ENCODE data around the gene S1PR4. TPM values are rescaled to one million over a fixed set of nuclear protein-coding genes. Genes with fewer than 3 reads are reported as not detected.
"Not testable (repeated sequence)": the region's sequence is repeated elsewhere in the genome, so short reads cannot be mapped to it uniquely, and the experiment has no call there.

Gene S1PR4
- total RNA-seq, 1 donor from 2014 or later = 5.0 TPM

DNA sequence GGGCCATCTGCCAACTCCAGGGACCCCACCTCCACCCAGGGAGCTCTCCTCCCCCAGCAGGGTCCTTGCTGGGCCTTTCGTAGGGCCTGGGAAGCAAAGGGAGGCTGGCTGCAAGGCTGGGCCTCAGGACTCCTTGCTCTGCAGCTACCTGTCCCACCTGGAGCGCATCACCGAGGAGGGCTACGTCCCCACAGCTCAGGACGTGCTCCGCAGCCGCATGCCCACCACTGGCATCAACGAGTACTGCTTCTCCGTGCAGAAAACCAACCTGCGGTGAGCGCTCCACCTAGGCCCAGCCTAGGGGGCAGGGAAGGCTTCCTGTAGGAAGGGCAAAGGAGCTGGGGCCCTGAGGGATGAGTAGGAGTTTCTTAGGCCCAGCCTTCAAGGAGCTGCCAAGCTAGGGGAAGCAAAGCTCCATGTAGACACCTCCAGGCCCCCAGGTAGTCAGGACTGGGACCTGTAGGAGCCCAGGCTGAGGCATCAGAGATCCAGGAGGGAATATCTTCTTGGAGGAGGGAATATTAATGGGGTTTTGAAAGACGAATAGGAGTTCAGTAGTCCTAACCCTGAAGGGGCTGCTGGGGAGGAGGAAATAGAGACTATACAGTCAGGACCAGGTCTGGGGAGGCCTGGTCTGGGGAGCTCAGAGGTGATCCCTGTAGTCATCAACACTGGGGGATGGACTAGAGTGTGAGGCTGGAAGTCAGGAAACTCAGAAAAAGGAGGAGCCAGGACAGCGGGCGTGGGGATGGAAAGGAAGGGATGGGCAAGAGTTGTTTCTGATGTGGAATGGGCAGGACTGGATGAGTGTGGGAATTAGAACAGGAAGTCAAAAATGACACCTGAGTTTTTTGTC, 26.8 kb upstream of the S1PR4 start:
- DNase-seq (ENCODE audit: low spot score) = no peak

DNA sequence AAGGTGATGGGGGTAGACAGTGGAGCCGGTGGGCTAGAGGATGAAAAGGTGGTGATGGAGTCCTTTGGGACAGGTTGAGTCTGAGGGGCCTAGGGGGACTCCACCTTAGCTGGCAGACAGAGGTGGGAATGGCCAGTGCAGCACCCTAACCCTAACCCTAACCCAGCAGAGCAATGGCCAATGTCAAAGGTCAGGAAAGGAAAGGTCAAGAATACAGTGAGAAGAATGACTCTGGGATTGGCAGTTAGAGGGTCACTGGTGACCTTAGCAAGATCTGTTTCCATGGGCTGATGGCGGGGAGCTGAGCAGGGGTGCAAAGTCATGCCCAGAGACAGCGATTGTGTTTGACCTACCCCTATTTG, 26.2 kb upstream of the S1PR4 start:
- no peak for DNase-seq (ENCODE audit: low spot score)

DNA sequence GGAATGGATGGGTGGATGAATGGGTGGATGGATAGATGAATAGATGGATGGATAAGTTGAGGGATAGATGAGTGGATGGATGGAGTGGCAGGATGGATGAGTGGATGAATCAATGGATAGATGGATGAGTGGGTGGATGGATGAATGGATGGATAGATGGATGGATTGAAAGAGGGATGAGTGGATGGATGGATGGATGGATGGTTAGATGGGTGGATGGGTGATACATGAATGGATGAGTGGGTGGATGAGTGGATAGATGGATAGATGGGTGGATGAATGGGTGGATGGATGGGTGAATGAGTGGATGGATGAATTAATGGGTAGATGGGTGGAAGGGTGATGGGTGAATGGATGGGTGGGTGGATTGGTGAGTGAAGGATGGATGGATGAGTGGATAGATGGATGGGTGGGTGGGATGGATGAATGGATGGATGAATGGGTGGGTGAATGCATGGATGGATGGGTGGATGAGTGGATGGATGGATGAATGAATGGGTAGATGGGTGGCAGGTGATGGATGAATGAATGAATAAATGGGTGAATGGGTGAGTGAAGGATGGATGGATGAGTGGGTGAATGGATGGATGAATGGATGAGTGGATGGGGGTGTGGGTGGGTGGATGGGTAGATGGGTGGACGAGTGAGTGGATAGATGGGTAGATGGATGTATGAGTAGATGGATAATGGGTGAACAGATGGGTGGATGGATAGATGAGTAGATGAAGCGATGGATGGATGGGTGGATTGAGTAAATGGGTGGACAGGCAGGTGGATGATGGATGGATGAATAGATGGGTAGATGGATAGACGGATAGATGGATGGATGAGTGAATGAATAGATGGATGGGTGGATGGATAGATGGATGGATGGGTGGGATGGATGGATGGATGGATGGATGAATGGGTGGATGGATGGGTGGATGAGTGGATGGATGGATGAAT, 25.0 kb upstream of the S1PR4 start:
- no peak for DNase-seq (ENCODE audit: low spot score)

DNA sequence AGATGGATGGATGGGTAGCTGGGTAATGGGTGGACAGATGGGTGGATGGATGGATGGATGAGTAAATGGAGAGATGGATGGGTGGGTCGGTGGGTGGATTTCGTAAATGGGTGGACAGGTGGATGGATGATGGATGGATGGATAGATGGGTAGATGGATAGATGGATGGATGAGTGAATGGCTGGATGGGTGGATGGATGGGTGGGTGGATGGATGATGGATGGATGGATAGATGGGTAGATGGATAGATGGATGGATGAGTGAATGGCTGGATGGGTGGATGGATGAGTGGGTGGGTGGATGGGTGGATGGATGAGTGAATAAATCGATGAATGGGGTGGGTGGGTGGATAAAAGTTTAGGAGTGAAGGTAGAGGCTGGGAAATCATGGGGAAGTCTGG, 24.1 kb upstream of the S1PR4 start:
- not testable (repeated sequence) for DNase-seq (ENCODE audit: low spot score)

DNA sequence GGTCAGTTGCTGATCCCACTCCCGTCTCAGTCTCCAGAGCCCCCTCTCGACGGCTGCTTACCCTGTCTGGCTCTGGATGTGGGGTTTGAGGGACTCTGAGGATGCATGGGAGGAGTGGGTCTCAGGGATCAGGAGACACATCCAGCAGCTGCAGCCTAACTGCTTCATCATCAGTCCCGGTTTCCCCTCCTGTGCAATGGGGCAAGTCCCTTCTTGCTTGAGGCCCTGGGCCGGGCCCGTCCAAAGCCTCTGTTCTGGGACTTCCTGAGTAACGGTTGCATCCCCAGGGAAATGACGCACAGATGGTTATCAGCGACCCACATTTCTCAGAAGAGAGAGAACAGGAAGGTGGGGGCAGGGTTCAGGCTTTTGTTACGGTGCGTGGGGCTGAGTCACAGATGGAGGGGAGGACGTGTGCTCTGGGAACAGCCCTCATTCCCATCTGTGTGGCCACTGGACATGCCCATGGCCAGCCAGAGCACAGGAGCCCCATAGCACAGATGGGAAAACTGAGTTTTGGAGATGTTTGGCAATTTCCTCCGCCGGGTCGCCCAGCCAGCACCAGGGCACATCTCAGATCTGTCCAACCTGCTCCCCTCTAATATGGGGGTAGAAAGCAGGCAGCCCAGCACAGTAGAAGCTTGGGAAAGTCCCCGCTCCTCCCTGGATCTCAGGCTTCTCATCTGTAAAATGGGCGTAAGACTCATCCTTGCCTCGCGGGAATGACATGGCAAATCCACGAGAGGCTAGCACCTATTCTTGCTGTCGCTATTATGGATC, 23.4 kb upstream of the S1PR4 start:
- DNase-seq (ENCODE audit: low spot score) = no peak

DNA sequence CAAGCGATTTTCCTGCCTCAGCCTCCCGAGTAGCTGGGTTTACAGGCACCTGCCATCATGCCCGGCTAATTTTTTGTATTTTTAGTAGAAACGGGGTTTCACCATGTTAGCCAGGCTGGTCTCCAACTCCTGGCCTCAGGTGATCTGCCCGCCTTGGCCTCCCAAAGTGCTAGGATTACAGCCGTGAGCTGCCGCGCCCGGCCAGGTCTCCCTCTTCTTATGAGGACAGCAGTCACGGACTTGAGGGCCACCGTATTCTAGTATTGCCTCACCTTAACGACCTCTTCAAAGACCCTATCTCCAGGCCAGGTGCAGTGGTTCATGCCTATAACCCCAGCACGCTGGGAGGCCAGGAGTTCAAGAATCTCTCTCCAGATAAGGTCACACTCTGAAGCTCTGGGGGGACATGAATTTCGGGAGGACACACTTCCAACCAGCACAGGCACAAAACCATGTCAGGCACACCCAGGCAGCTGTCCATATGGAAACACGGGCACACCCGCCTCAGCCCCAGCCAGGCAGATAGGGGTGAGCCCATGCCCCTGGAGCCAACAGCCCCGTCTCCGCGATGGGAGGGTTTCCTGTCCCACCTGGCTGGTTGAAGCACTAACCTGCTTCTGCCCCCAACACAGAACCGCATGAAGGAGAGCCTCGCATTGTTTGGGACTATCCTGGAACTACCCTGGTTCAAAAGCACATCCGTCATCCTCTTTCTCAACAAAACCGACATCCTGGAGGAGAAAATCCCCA, 21.3 kb upstream of the S1PR4 start:
- no peak for DNase-seq (ENCODE audit: low spot score)

DNA sequence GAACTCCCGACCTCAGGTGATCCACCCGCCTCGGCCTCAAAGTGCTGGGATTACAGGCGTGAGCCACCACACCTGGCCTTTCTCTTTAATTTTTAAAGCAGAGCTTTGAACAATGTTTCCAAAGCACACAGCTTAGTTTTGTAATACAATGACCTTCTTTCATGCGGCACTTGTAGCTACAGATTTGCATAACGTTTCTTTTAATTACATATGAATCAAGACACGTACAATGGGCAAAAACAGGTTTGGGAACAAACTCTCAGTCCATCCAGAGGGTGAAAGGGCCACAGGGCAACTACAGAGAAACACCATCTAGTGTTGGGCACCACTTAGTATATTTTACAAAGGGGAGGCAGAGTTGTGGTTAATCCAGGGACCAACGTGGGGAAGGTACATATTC, 19.0 kb upstream of the S1PR4 start:
- no peak for DNase-seq (ENCODE audit: low spot score)

DNA sequence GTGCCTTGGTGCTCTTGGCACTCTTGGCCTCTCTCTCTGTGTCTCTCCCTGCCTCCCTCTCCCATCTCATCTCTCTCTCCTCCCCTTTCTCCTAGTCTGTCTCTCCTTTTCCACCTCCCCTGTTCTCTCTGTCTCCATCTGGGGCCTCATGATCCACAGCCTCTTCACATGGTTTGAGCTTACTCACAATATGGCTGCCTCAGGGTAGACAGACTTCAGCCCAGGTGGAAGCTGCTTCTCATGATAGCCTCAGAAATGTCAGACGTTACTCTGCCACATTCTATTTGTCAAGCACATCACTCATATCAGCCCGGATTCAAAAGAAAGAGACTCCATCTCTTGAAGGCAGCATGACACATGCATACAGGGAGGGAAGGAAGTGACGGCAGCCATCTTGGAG, 18.4 kb upstream of the S1PR4 start:
- no peak for DNase-seq (ENCODE audit: low spot score)

DNA sequence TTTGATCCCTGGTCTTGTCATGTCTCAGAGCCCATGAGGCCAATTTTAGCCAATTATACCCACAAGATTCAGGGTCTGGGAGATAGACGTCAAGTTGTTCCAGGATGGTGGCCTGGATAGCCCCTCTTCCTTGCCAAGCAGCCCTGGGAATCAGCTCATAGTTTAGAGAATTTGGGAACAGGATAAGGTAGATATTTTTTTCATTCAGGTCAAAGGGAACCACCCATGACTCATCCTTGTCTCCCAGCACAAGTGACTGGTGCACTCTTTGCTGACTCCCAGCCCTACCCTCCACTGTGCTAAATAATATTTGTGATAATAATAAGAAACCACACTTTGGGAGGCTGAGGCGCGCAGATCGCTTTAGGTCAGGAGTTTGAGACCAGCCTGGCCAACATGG, 17.1 kb upstream of the S1PR4 start:
- no peak for DNase-seq (ENCODE audit: low spot score)

DNA sequence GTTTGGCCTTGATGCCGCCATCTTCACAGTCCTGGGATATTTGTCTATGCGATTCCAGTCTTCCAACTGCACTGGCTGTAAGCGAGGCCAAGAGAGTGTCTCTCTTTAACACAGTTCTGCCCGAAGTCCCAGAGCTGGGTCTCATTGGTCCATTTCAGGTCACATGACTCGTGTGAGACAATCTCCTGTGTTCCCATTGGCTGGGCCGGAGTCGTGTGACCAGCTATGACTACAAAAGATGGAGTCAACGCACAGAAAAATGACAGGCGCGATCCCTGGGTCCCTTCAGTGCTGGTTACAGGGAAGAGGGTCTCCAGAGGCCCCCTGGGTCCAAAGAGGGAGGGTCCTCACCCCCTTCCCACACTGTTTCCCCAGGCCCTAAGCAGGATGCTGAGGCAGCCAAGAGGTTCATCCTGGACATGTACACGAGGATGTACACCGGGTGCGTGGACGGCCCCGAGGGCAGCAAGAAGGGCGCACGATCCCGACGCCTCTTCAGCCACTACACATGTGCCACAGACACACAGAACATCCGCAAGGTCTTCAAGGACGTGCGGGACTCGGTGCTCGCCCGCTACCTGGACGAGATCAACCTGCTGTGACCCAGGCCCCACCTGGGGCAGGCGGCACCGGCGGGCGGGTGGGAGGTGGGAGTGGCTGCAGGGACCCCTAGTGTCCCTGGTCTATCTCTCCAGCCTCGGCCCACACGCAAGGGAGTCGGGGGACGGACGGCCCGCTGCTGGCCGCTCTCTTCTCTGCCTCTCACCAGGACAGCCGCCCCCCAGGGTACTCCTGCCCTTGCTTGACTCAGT, 15.9 kb upstream of the S1PR4 start:
- DNase-seq (ENCODE audit: low spot score) = no peak

DNA sequence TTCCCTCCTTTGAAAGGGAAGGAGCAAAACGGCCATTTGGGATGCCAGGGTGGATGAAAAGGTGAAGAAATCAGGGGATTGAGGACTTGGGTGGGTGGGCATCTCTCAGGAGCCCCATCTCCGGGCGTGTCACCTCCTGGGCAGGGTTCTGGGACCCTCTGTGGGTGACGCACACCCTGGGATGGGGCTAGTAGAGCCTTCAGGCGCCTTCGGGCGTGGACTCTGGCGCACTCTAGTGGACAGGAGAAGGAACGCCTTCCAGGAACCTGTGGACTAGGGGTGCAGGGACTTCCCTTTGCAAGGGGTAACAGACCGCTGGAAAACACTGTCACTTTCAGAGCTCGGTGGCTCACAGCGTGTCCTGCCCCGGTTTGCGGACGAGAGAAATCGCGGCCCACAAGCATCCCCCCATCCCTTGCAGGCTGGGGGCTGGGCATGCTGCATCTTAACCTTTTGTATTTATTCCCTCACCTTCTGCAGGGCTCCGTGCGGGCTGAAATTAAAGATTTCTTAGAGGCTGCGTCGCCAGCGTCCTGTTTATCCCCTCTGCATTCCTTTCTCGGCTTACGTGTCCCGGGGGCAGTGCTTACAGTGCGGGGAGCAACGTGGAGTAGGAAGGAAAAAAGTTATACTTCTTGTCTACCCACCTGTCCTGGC, 15.2 kb upstream of the S1PR4 start:
- no peak for DNase-seq (ENCODE audit: low spot score)

DNA sequence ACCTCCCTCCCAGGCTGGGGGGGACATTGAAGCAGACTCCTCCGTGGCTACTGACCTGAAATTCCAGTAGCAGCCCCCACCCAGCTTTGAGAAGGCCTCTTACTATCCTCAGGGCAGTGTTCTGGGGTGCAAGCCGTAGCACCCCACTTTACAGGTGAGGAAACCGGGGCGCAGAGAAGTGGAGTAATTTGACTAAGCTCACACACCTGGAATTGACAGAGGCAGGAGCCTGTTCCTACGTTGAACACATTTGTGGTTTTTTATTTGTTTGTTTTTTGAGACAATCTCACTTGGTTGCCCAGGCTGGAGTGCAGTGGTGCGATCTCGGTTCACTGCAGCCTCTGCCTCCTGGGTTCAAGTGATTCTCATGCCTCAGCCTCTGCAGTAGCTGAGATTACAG, 14.6 kb upstream of the S1PR4 start:
- DNase-seq (ENCODE audit: low spot score) = no peak

DNA sequence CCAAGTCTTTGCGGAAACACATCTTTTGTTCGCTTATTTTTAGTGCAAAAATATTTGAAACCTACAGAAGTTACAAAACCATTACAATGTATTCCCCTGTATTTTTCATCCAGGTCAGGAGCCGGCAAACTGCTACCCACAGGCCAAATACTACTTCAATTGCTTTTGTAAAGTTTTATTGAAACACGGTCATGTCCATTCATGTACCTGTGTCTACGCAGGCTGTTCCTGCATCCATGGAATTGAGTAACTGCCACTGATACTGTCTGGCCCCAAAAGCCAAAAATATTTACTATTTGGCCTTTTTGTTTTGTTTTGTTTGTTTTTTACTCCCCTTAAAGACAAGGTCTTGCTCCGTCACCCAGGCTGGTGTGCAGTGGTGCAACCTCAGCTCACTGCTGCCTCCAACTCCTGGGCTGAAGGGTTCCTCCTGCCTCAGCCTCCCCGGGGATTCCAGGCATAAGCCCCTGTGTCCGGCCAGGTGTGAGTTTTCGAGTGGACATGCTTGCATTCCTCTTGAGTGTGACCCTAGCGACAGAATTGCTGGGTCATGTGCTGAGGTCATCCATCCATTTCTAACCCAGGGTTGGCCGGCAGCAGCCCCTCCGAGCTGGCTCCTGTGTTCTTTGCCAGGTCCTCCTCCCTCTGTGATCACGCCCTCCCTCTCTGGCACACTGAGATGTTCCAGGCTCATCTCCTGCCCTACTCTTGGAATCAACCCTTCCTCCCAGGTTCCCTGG, 10.9 kb upstream of the S1PR4 start:
- DNase-seq (ENCODE audit: low spot score) = no peak

DNA sequence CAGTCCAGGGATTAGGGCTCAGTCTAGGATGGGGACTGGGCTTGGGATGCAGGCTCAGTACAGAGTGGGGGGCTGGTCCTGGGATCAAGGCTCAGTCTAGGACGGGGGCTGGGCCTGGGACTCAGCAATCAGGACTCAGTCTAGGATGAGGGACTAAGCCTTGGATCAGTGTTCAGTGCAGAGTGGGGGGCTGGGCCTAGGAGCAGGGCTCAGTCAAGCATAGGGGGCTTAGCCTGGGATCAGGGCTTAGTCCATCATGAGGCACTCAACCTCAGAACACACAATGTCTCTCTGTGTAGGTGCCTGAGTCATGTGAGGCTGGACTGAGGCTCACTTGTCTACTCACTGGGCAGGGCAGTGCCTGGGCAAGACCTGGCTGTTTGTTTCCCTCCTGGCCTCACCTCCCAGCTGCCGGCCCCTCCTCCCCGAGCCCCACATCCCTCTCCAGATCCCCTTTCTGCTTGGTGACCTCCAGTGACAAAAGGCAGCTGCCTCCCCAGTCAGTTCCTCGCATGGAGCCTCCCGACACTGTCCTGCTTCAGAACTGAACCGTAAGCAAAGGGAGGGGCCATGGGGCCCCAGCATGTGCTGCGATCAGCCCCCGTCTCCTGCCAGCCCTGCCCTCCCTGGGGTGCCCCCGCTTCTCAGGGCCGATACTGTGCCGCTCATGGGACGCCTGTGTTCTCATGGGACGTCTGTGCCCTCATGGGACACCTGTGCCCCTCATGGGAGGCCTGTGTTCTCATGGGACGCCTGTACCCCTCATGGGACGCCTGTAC, 6.5 kb upstream of the S1PR4 start:
- DNase-seq (ENCODE audit: low spot score) = no peak

DNA sequence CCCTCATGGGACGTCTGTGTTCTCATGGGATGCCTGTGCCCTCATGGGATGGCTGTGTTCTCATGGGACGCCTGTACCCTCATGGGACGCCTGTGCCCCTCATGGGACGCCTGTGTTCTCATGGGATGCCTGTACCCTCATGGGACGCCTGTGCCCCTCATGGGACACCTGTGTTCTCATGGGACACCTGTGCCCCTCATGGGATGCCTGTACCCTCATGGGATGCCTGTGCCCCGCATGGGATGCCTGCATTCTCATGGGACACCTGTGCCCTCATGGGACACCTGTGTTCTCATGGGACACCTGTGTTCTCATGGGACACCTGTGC, 5.9 kb upstream of the S1PR4 start:
- not testable (repeated sequence) for DNase-seq (ENCODE audit: low spot score)

DNA sequence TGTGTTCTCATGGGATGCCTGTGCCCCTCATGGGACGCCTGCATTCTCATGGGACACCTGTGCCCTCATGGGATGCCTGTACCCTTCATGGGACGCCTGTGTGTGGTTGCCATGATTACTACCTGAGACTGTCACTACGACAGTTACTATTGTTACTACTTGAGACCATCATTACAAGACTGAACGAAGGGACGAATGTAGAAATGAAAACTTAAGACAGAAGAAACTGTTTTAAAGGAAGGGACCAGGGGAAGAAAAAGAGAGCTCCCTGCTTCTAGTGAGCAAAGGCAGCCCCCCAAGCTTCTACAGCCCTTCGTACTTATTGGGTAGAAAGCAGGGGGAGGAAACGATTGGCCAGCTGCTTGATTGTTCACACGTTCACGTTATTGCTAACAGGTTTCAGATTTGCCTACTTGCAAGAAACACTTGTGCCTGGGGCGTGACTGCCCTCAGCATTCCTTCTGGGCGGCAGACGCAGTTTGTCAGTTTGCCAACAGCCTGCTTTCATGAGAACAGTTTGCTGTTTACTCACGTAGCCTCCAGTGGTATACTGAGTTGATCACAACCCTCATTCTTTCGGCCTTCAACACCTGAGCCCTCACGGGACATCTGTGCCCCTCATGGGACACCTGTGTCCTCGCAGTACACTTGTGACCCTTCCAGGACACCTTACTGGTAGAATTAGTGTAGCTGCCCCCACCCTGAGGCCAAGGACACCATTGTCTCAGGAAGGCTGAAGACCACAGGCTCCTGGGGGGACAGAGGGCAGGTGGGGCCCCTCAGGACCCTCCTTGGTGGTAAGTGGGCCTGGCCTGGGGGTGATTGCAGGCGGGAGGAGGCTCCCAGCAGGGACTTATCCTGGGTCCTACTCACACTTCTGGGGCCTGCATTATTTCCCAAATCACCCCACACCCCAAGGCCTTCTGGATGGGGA, 2.5 kb upstream of the S1PR4 start:
- DNase-seq (ENCODE audit: low spot score) = no peak

Data from mesenteric fat pad (tissue), 1 donor.